Measurements from ENCODE around the gene GMNC.

DNA sequence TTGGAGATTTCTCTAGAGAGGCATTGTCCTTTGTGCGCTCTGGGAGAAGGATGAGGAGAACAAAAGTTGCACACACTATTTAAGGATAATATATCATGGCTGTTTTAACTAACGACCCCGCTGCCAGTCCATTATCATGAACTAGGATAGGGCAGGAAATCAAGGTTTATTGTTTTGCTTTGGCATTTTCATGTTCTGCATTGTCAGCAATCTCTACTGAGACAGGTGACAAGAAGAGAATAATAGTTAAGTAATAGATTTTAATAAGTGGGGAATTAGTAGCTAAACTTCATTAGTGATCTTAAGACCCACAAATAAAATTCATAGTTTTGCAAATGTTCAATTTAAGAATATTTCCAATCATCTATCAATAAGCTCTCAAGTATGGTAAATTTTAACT, 20.6 kb upstream of the GMNC start:
- TF ChIP-seq, protein P1, sequence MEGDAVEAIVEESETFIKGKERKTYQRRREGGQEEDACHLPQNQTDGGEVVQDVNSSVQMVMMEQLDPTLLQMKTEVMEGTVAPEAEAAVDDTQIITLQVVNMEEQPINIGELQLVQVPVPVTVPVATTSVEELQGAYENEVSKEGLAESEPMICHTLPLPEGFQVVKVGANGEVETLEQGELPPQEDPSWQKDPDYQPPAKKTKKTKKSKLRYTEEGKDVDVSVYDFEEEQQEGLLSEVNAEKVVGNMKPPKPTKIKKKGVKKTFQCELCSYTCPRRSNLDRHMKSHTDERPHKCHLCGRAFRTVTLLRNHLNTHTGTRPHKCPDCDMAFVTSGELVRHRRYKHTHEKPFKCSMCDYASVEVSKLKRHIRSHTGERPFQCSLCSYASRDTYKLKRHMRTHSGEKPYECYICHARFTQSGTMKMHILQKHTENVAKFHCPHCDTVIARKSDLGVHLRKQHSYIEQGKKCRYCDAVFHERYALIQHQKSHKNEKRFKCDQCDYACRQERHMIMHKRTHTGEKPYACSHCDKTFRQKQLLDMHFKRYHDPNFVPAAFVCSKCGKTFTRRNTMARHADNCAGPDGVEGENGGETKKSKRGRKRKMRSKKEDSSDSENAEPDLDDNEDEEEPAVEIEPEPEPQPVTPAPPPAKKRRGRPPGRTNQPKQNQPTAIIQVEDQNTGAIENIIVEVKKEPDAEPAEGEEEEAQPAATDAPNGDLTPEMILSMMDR (IDR thresholded peaks at IDR 0.05): no peak
- TF ChIP-seq POLR2A (IDR thresholded peaks at IDR 0.05): no peak

All from adrenal gland (tissue), 5 donors.